ENCODE measurements around the gene ZMIZ1. TPM values are rescaled to one million over a fixed set of nuclear protein-coding genes. Genes with fewer than 3 reads are reported as not detected.

ZMIZ1 gene
- total and polyA plus RNA-seq, 2 donors (not counting 1 experiment from before 2014, with no cell fraction given) = 6.3 to 30.6 TPM

- Histone ChIP-seq H3K27ac (ENCODE audit: insufficient read depth, low read length) (peak overlapping the region; percentile 87), H3K4me2 (ENCODE audit: extremely low read depth, insufficient read depth, low read length) (no peak overlapping the region), H3K4me3 (replicated peaks in 1 of 4; ENCODE audit: control extremely low read depth in 1 of 4, insufficient read depth in 1 of 4, low read depth in 3 of 4, low read length in 4 of 4) (no peak overlapping the region), H3K27me3 (ENCODE audit: control insufficient read depth, insufficient read depth, low read length) (no peaks in the 10 kb centered on the region), H3K9me3 (ENCODE audit: control insufficient read depth, insufficient read depth, low read depth, low read length) (no peaks in the 10 kb centered on the region), H3K36me3 (ENCODE audit: control insufficient read depth, insufficient read depth, low read length) (peaks cover 28% of the 10 kb centered on the region), H2AFZ (ENCODE audit: low read length) (no peak overlapping the region), H4K20me1 (ENCODE audit: control insufficient read depth, extremely low read depth, insufficient read depth, low read length) (no peaks in the 10 kb centered on the region), H3K79me2 (ENCODE audit: control insufficient read depth, insufficient read depth, low read length) (no peaks in the 10 kb centered on the region), H3K4me1 (ENCODE audit: control insufficient read depth, extremely low read depth, insufficient read depth, low read length) (peaks cover 40% of the 10 kb centered on the region), H3K9ac (ENCODE audit: insufficient read depth, low read length) (no peak overlapping the region)
- TF ChIP-seq, protein P1, sequence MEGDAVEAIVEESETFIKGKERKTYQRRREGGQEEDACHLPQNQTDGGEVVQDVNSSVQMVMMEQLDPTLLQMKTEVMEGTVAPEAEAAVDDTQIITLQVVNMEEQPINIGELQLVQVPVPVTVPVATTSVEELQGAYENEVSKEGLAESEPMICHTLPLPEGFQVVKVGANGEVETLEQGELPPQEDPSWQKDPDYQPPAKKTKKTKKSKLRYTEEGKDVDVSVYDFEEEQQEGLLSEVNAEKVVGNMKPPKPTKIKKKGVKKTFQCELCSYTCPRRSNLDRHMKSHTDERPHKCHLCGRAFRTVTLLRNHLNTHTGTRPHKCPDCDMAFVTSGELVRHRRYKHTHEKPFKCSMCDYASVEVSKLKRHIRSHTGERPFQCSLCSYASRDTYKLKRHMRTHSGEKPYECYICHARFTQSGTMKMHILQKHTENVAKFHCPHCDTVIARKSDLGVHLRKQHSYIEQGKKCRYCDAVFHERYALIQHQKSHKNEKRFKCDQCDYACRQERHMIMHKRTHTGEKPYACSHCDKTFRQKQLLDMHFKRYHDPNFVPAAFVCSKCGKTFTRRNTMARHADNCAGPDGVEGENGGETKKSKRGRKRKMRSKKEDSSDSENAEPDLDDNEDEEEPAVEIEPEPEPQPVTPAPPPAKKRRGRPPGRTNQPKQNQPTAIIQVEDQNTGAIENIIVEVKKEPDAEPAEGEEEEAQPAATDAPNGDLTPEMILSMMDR (conservative IDR thresholded peaks at IDR 0.05 in 1 of 2, IDR thresholded peaks at IDR 0.05 in 1 of 2; ENCODE audit: low read depth in 1 of 2, low read length in 2 of 2) = no peak
- no peak for TF ChIP-seq EZH2 (IDR thresholded peaks at IDR 0.05; ENCODE audit: low read length, missing control alignments)
- no peak for DNase-seq (ENCODE audit: low read depth in 2 of 2)
These were observed 151.5 kb downstream of the ZMIZ1 start for GRCh38 chr10:79220307-79220706.

GRCh38 chr10:79221110-79222051, 152.6 kb downstream of the ZMIZ1 start:
- peak; percentile 91 to 93 for DNase-seq (ENCODE audit: low read depth in 2 of 2)
- H3K4me3 ChIP-seq (replicated peaks in 1 of 4; ENCODE audit: control extremely low read depth in 1 of 4, insufficient read depth in 1 of 4, low read depth in 3 of 4, low read length in 4 of 4) = no peak overlapping the region
- no peaks in the 10 kb centered on the region for H3K9me3 ChIP-seq (ENCODE audit: control insufficient read depth, insufficient read depth, low read depth, low read length)
- no peak for TF ChIP-seq EZH2 (IDR thresholded peaks at IDR 0.05; ENCODE audit: low read length, missing control alignments)
- TF ChIP-seq, protein P1 (conservative IDR thresholded peaks at IDR 0.05 in 1 of 2, IDR thresholded peaks at IDR 0.05 in 1 of 2; ENCODE audit: low read depth in 1 of 2, low read length in 2 of 2) = no peak
- H2AFZ ChIP-seq (ENCODE audit: low read length) = no peak overlapping the region
- H3K27me3 ChIP-seq (ENCODE audit: control insufficient read depth, insufficient read depth, low read length) = no peaks in the 10 kb centered on the region
- peaks cover 40% of the 10 kb centered on the region for H3K4me1 ChIP-seq (ENCODE audit: control insufficient read depth, extremely low read depth, insufficient read depth, low read length)
- peaks cover 19% of the 10 kb centered on the region for H3K36me3 ChIP-seq (ENCODE audit: control insufficient read depth, insufficient read depth, low read length)
- H3K79me2 ChIP-seq (ENCODE audit: control insufficient read depth, insufficient read depth, low read length) = no peaks in the 10 kb centered on the region
- no peaks in the 10 kb centered on the region for H4K20me1 ChIP-seq (ENCODE audit: control insufficient read depth, extremely low read depth, insufficient read depth, low read length)
- H3K4me2 ChIP-seq (ENCODE audit: extremely low read depth, insufficient read depth, low read length) = no peak overlapping the region
- peak overlapping the region; percentile 87 for H3K27ac ChIP-seq (ENCODE audit: insufficient read depth, low read length)
- peak overlapping the region; percentile 44 for H3K9ac ChIP-seq (ENCODE audit: insufficient read depth, low read length)

GRCh38 chr10:79222186-79222585, 153.4 kb downstream of the ZMIZ1 start:
- Histone ChIP-seq H3K79me2 (ENCODE audit: control insufficient read depth, insufficient read depth, low read length) (no peaks in the 10 kb centered on the region), H4K20me1 (ENCODE audit: control insufficient read depth, extremely low read depth, insufficient read depth, low read length) (no peaks in the 10 kb centered on the region), H3K27me3 (ENCODE audit: control insufficient read depth, insufficient read depth, low read length) (no peaks in the 10 kb centered on the region), H2AFZ (ENCODE audit: low read length) (no peak overlapping the region), H3K9ac (ENCODE audit: insufficient read depth, low read length) (no peak overlapping the region), H3K9me3 (ENCODE audit: control insufficient read depth, insufficient read depth, low read depth, low read length) (no peaks in the 10 kb centered on the region), H3K4me3 (replicated peaks in 1 of 4; ENCODE audit: control extremely low read depth in 1 of 4, insufficient read depth in 1 of 4, low read depth in 3 of 4, low read length in 4 of 4) (no peak overlapping the region), H3K27ac (ENCODE audit: insufficient read depth, low read length) (peak overlapping the region; percentile 87), H3K36me3 (ENCODE audit: control insufficient read depth, insufficient read depth, low read length) (peaks cover 14% of the 10 kb centered on the region), H3K4me2 (ENCODE audit: extremely low read depth, insufficient read depth, low read length) (no peak overlapping the region), H3K4me1 (ENCODE audit: control insufficient read depth, extremely low read depth, insufficient read depth, low read length) (peaks cover 40% of the 10 kb centered on the region)
- DNase-seq (ENCODE audit: low read depth in 2 of 2) = no peak
- TF ChIP-seq, protein P1 (conservative IDR thresholded peaks at IDR 0.05 in 1 of 2, IDR thresholded peaks at IDR 0.05 in 1 of 2; ENCODE audit: low read depth in 1 of 2, low read length in 2 of 2) = no peak
- TF ChIP-seq EZH2 (IDR thresholded peaks at IDR 0.05; ENCODE audit: low read length, missing control alignments) = no peak

All from fibroblast of lung (primary cell).